GM21529 (cell line): ENCODE data around the gene CAMKMT.

ENCODE experiments used
- ATAC-seq: cut with Tn5 transposase; IDR thresholded peaks from one replicate; pipeline ENCODE4 v1.9.1; 2021; ENCODE audit not compliant: unreplicated experiment

The CAMKMT gene

GRCh38 chr2:44730593-44730992, 368.8 kb downstream of the CAMKMT start:
- no peak for ATAC-seq

- peak; percentile 97 for ATAC-seq
These were observed 369.8 kb downstream of the CAMKMT start for GRCh38 chr2:44731505-44731904.

- ATAC-seq = no peak
These were observed 374.7 kb downstream of the CAMKMT start for GRCh38 chr2:44736270-44736942.

- ATAC-seq = no peak
These were observed 378.9 kb downstream of the CAMKMT start for GRCh38 chr2:44740678-44741077.

GRCh38 chr2:44741507-44741906, 379.8 kb downstream of the CAMKMT start:
- no peak for ATAC-seq

GRCh38 chr2:44742057-44742456, 380.3 kb downstream of the CAMKMT start:
- no peak for ATAC-seq

- ATAC-seq = no peak
These were observed 381.7 kb downstream of the CAMKMT start for GRCh38 chr2:44743473-44743872.

GRCh38 chr2:44744961-44745892, 383.5 kb downstream of the CAMKMT start:
- ATAC-seq = no peak

- no peak for ATAC-seq
These were observed 384.4 kb downstream of the CAMKMT start for GRCh38 chr2:44745922-44746766.

GRCh38 chr2:44746856-44747615, 385.3 kb downstream of the CAMKMT start:
- ATAC-seq = no peak

- no peak for ATAC-seq
These were observed 386.0 kb downstream of the CAMKMT start for GRCh38 chr2:44747794-44748193.

- ATAC-seq = no peak
These were observed 390.2 kb downstream of the CAMKMT start for GRCh38 chr2:44751754-44752479.

- no peak for ATAC-seq
These were observed 391.0 kb downstream of the CAMKMT start for GRCh38 chr2:44752761-44753160.

GRCh38 chr2:44753552-44754285, 392.0 kb downstream of the CAMKMT start:
- no peak for ATAC-seq

- ATAC-seq = no peak
These were observed 396.8 kb downstream of the CAMKMT start for GRCh38 chr2:44758591-44758990.

GRCh38 chr2:44759823-44760222, 398.1 kb downstream of the CAMKMT start:
- no peak for ATAC-seq

GRCh38 chr2:44763275-44763782, 401.6 kb downstream of the CAMKMT start:
- no peak for ATAC-seq

GRCh38 chr2:44766220-44766619, 404.5 kb downstream of the CAMKMT start:
- ATAC-seq = no peak

GRCh38 chr2:44766777-44767176, 405.0 kb downstream of the CAMKMT start:
- no peak for ATAC-seq
